Left ventricle myocardium inferior (tissue), 1 donor: ENCODE measurements around the gene WBP1L. TPM values are rescaled to one million over a fixed set of nuclear protein-coding genes. Genes with fewer than 3 reads are reported as not detected.

Experiments used
- DNase-seq: peaks from one replicate; pipeline ENCODE4 v3.0.0-alpha.2; 2020
- H3K27ac ChIP-seq: fragments of 200-600 bp; replicated peaks from 2 replicates; pipeline ENCODE4 v1.8.0; 2021
- H3K27me3 ChIP-seq: fragments of 200-600 bp; 2 replicates; pipeline ENCODE4 v1.8.0; 2021; ENCODE audit warnings: low read depth
- H3K36me3 ChIP-seq: fragments of 200-600 bp; 2 replicates; pipeline ENCODE4 v1.8.0; 2021
- H3K4me1 ChIP-seq: fragments of 200-600 bp; 2 replicates; pipeline ENCODE4 v1.8.0; 2021
- H3K4me3 ChIP-seq: fragments of 200-600 bp; 2 replicates; pipeline ENCODE4 v1.8.0; 2021; ENCODE audit warnings: mild to moderate bottlenecking, moderate library complexity
- H3K9me3 ChIP-seq: fragments of 200-600 bp; replicated peaks from 2 replicates; pipeline ENCODE4 v1.8.0; 2021
- CTCF ChIP-seq: fragments of 200-600 bp; IDR thresholded peaks from 2 replicates; pipeline ENCODE4 v1.8.0; 2021; ENCODE audit warnings: antibody characterized with exemption, mild to moderate bottlenecking, borderline replicate concordance
- intact Hi-C: fragments of 100-400 bp; cut with micrococcal nuclease; formaldehyde crosslinking; loops from one replicate; pipeline ENCODE4 v1.11.0; 2022
- total RNA-seq: library from RNA; stranded (reverse); fragmentation: NEBNext Ultra II Directional; extraction: Animal tissue kit (Norgen Biotek cat#: 25700); gene quantifications from one replicate; pipeline ENCODE4 v1.2.1, GENCODE V29; 2021
- donor health status: DM: no; HTN: yes; CAD: no; lungs with severe emphysema.

Gene WBP1L
- total RNA-seq, 1 donor from 2014 or later, result 22.6 TPM

GRCh38 chr10:102804382-102805055, 60.8 kb downstream of the WBP1L start:
- Histone ChIP-seq H3K36me3 (peaks cover 30% of the 10 kb centered on the region), H3K27me3 (no peaks in the 10 kb centered on the region), H3K27ac (no peak overlapping the region), H3K4me3 (no peak overlapping the region), H3K9me3 (no peaks in the 10 kb centered on the region), H3K4me1 (peaks cover 68% of the 10 kb centered on the region)
- no peak for DNase-seq
- intact Hi-C loops, result loop anchor here (10.0 kb wide), 1 partner anchor 50 kb away; no protein-coding TSS in a partner anchor
- no peak for TF ChIP-seq CTCF

GRCh38 chr10:102808380-102808779, 64.6 kb downstream of the WBP1L start:
- Histone ChIP-seq H3K4me3 (no peak overlapping the region), H3K4me1 (peaks cover 50% of the 10 kb centered on the region), H3K27me3 (no peaks in the 10 kb centered on the region), H3K9me3 (no peaks in the 10 kb centered on the region), H3K27ac (no peak overlapping the region), H3K36me3 (peaks cover 61% of the 10 kb centered on the region)
- no peak for DNase-seq
- no peak for TF ChIP-seq CTCF
- intact Hi-C loops, result loop anchor here (10.0 kb wide), 1 partner anchor 54 kb away; no protein-coding TSS in a partner anchor

GRCh38 chr10:102811346-102811745, 67.6 kb downstream of the WBP1L start:
- peaks cover 63% of the 10 kb centered on the region for H3K4me1 ChIP-seq
- DNase-seq, result no peak
- H3K36me3 ChIP-seq, result peaks cover 52% of the 10 kb centered on the region
- no peaks in the 10 kb centered on the region for H3K27me3 ChIP-seq
- H3K27ac ChIP-seq, result no peak overlapping the region
- no peak for TF ChIP-seq CTCF
- no peaks in the 10 kb centered on the region for H3K9me3 ChIP-seq
- H3K4me3 ChIP-seq, result no peak overlapping the region
- intact Hi-C loops, result no loop called here

- no peak for TF ChIP-seq CTCF
- H3K4me3 ChIP-seq, result no peak overlapping the region
- peak; percentile 29 for DNase-seq
- peaks cover 67% of the 10 kb centered on the region for H3K4me1 ChIP-seq
- H3K36me3 ChIP-seq, result peaks cover 47% of the 10 kb centered on the region
- H3K27me3 ChIP-seq, result no peaks in the 10 kb centered on the region
- no peaks in the 10 kb centered on the region for H3K9me3 ChIP-seq
- H3K27ac ChIP-seq, result peak overlapping the region; percentile 92
- intact Hi-C loops, result no loop called here
Measured at GRCh38 chr10:102812231-102812876, 68.6 kb downstream of the WBP1L start.

GRCh38 chr10:102813017-102813541, 69.3 kb downstream of the WBP1L start:
- H3K36me3 ChIP-seq, result peaks cover 45% of the 10 kb centered on the region
- intact Hi-C loops, result no loop called here

More at GRCh38 chr10:102813017-102813541, 69.3 kb downstream of the WBP1L start:
- no peak for TF ChIP-seq CTCF
- Histone ChIP-seq H3K4me1 (peaks cover 69% of the 10 kb centered on the region), H3K9me3 (no peaks in the 10 kb centered on the region), H3K4me3 (no peak overlapping the region), H3K27ac (peak overlapping the region; percentile 92), H3K27me3 (no peaks in the 10 kb centered on the region)
- DNase-seq, result no peak
